Activated B cell treated with CpG ODN at 0.5 μM for 24 hours (primary cell): ENCODE measurements around the gene NTHL1. TPM values are rescaled to one million over a fixed set of nuclear protein-coding genes. Genes with fewer than 3 reads are reported as not detected.

ENCODE experiments used
- ATAC-seq: fragments of 200-7000 bp; cut with Tn5 transposase; one replicate; pipeline ENCODE4 v1.10.0; 2021; ENCODE audit warnings: low read depth, mild to moderate bottlenecking, moderate library complexity
- CTCF ChIA-PET: fragments of 350-600 bp; sonication (Branson Sonifier 250); formaldehyde crosslinking; loops from one replicate; lab custom pipeline; 2021; ENCODE audit warnings: antibody characterized with exemption; lab: Charles Lee
- POLR2A ChIA-PET: fragments of 350-600 bp; sonication (Branson Sonifier 250); formaldehyde crosslinking; loops from one replicate; lab custom pipeline; 2021; ENCODE audit warnings: antibody characterized with exemption; lab: Charles Lee
- DNase-seq: peaks from one replicate; pipeline ENCODE4 v3.0.0; 2022
- H3K27ac Mint-ChIP-seq: one replicate; pipeline ENCODE4 v1.8.0; 2020; ENCODE audit warnings: mixed read lengths
- H3K27me3 Mint-ChIP-seq: one replicate; pipeline ENCODE4 v1.8.0; 2021; ENCODE audit warnings: mixed read lengths
- H3K36me3 Mint-ChIP-seq: one replicate; pipeline ENCODE4 v1.8.0; 2021; ENCODE audit warnings: low read depth, mixed read lengths
- H3K4me1 Mint-ChIP-seq: one replicate; pipeline ENCODE4 v1.8.0; 2021; ENCODE audit warnings: mixed read lengths
- H3K4me3 Mint-ChIP-seq: one replicate; pipeline ENCODE4 v1.8.0; 2020; ENCODE audit warnings: mild to moderate bottlenecking, mixed read lengths
- H3K9me3 Mint-ChIP-seq: one replicate; pipeline ENCODE4 v1.8.0; 2020; ENCODE audit warnings: mixed read lengths
- intact Hi-C: fragments of 100-400 bp; cut with micrococcal nuclease; formaldehyde crosslinking; loops from one replicate; pipeline ENCODE4 v1.15.1; 2024
- total RNA-seq: library from RNA; stranded (reverse); gene quantifications from 2 replicates; pipeline ENCODE4 v1.2.3, GENCODE V29; 2022
- TF ChIP-seq, protein P1 (sequence below): fragments of 200-600 bp; IDR thresholded peaks from one replicate; pipeline ENCODE4 v1.8.0; 2022; ENCODE audit warnings: antibody characterized with exemption, mild to moderate bottlenecking

Gene NTHL1
- total RNA-seq, 1 donor from 2014 or later: 10.5 TPM

DNA sequence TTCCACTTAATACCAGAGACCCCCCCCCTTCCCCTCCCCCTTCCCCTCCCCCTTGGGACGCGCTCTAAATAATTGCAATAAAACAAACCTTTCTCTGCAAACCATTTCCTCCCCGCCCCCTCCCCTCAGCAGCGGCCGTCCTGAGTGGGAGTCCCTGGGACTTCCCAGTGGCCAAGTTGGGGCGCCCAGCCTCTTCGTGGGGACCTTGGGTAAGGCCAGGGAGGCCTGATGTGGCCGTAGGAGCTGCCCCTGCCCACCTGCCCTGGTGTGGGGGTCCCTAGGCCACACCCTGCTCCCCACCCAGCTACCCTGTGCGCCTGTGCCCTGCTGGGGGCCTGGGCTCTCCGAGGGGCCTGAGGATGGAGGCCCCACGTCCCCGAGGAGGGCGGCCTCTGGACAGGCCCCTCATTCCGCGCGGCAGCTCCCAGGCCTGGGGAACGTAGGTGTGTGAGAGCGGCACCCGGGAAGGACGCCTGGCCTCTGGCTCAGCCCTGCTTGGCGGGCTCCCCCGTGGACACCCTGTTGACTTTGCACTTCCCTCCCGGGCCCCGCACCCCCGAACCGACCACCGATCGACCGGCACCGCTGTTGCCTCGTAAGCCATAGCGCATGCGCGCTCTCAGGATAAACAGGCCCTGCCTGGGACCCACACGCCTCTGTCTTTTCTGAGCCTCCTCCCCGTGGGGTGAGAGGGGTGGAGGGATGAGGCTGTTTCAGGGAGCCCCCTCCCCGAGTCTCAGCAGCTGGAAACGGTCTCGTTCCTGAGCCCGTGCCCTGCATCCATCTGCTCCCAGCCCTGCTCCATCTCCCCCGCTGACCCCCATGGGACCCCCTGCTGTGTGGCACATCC is 9.0 kb downstream of the NTHL1 start:
- H3K27ac Mint-ChIP-seq: no peak overlapping the region
- no peak for ATAC-seq
- peaks cover 6% of the 10 kb centered on the region for H3K27me3 Mint-ChIP-seq
- H3K4me1 Mint-ChIP-seq: no peaks in the 10 kb centered on the region
- no peaks in the 10 kb centered on the region for H3K36me3 Mint-ChIP-seq
- ChIA-PET POLR2A (no interaction called here), CTCF (no interaction called here)
- no peak for DNase-seq
- intact Hi-C loops: no loop called here
- H3K9me3 Mint-ChIP-seq: no peaks in the 10 kb centered on the region
- no peak overlapping the region for H3K4me3 Mint-ChIP-seq
- TF ChIP-seq, protein P1, sequence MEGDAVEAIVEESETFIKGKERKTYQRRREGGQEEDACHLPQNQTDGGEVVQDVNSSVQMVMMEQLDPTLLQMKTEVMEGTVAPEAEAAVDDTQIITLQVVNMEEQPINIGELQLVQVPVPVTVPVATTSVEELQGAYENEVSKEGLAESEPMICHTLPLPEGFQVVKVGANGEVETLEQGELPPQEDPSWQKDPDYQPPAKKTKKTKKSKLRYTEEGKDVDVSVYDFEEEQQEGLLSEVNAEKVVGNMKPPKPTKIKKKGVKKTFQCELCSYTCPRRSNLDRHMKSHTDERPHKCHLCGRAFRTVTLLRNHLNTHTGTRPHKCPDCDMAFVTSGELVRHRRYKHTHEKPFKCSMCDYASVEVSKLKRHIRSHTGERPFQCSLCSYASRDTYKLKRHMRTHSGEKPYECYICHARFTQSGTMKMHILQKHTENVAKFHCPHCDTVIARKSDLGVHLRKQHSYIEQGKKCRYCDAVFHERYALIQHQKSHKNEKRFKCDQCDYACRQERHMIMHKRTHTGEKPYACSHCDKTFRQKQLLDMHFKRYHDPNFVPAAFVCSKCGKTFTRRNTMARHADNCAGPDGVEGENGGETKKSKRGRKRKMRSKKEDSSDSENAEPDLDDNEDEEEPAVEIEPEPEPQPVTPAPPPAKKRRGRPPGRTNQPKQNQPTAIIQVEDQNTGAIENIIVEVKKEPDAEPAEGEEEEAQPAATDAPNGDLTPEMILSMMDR: no peak

DNA sequence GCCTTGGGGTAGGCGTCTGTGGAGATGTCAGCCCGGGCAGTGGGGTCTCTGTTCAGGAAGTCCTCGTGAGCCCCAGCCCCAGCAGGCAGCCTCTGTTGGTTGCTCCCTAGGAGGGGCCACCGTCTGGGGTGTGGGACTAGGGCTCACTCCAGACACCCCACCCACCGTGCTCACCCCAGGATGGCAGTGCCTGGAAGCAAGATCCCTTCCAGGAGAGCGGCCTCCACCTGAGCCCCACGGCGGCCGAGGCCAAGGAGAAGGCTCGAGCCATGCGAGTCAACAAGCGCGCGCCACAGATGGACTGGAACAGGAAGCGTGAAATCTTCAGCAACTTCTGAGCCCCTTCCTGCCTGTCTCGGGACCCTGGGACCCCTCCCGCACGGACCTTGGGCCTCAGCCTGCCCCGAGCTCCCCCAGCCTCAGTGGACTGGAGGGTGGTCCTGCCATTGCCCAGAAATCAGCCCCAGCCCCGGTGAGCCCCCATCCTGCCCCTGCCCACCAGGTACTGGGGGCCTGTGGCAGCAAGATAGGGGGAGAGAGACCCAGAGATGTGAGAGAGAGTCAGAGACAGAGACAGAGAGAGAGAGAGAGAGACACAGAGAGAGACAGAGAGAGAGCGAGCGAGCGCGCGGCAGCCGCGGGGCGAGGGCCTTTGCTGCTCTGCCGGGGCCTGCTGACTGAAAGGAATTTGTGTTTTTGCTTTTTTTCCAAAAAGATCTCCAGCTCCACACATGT is 9.8 kb downstream of the NTHL1 start:
- Mint-ChIP-seq H3K4me1 (no peaks in the 10 kb centered on the region), H3K4me3 (no peak overlapping the region), H3K27me3 (peaks cover 6% of the 10 kb centered on the region), H3K27ac (no peak overlapping the region), H3K9me3 (no peaks in the 10 kb centered on the region), H3K36me3 (no peaks in the 10 kb centered on the region)
- ChIA-PET CTCF (no interaction called here), POLR2A (no interaction called here)
- no peak for DNase-seq
- TF ChIP-seq, protein P1: no peak
- intact Hi-C loops: no loop called here
- ATAC-seq: no peak

DNA sequence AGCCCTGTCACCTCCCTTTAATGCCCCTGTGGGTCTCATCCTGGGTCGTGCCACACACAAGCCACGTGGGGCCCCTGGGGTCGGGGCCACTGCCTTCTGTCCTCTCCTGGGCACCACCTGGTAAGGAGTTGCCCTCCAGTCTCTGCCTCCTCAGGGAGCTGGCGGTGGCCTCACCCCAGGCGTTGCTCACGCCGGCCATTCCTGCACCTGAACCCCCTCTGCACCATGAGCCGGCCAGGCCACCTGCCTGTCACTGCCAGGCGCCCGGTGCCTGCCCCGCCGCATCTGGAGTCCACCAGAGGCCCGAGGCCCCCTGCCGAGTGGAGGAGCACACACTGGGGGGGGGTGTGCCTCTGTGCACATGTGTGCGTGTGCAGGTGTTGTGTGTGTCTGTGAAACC is 10.5 kb downstream of the NTHL1 start:
- POLR2A ChIA-PET: no interaction called here
- H3K4me1 Mint-ChIP-seq: peaks cover 2% of the 10 kb centered on the region
- no peak for ATAC-seq
- no peaks in the 10 kb centered on the region for H3K9me3 Mint-ChIP-seq
- H3K36me3 Mint-ChIP-seq: no peaks in the 10 kb centered on the region
- no peak overlapping the region for H3K4me3 Mint-ChIP-seq
- CTCF ChIA-PET: no interaction called here
- TF ChIP-seq, protein P1: no peak
- intact Hi-C loops: no loop called here
- peaks cover 6% of the 10 kb centered on the region for H3K27me3 Mint-ChIP-seq
- H3K27ac Mint-ChIP-seq: no peak overlapping the region
- no peak for DNase-seq

DNA sequence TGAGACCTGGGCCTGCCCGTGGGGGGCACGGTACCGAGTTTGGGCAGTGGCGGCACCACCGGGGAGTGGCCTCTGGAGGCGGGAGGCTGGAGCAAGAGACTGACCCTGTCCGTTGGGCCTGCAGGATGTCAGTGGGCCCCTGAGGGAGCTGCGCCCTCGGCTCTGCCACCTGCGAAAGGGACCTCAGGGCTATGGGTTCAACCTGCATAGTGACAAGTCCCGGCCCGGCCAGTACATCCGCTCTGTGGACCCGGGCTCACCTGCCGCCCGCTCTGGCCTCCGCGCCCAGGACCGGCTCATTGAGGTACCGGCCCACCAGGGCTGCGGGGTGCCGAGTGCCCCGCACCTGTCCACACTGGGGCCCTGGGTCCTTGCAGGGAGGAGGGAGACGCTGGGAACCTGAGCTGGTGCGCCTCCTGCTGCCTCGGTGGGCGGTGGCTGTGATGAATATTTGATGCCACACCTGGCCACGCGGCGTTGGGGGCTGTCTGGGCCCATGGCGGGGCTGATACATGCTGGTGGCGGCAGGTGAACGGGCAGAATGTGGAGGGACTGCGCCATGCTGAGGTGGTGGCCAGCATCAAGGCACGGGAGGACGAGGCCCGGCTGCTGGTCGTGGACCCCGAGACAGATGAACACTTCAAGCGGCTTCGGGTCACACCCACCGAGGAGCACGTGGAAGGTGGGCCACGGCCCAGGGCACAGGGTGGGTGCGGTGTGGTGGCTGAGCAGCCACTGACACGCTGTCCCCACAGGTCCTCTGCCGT is 11.3 kb downstream of the NTHL1 start:
- TF ChIP-seq, protein P1: no peak
- Mint-ChIP-seq H3K27me3 (peaks cover 6% of the 10 kb centered on the region), H3K36me3 (no peaks in the 10 kb centered on the region), H3K27ac (no peak overlapping the region), H3K4me1 (peaks cover 2% of the 10 kb centered on the region), H3K4me3 (no peak overlapping the region), H3K9me3 (no peaks in the 10 kb centered on the region)
- CTCF ChIA-PET: no interaction called here
- ATAC-seq: no peak
- intact Hi-C loops: no loop called here
- no peak for DNase-seq
- POLR2A ChIA-PET: interaction anchor here (0.6 kb wide), 1 partner anchor 1101 kb away, joined by 5 read pairs; no protein-coding TSS in a partner anchor
